GF-D8 (cell line): Measurements from ENCODE around the gene NBEA.
"Not testable (repeated sequence)": the region's sequence is repeated elsewhere in the genome, so short reads cannot be mapped to it uniquely, and the experiment has no call there.

Source experiments
- DNase-seq: peaks from one replicate; lab custom pipeline; 2025; lab: John Stamatoyannopoulos, UW

The NBEA gene

GRCh38 chr13:34941835-34942731, at the start of gene NBEA:
Gene NBEA, plus strand, starts transcription at chr13:34942270. Its CDS starts 551 bp downstream, at chr13:34942821.
- DNase-seq, result no peak

- DNase-seq, result no peak
Measured at GRCh38 chr13:34894756-34895155, 47.3 kb upstream of the NBEA start.

GRCh38 chr13:34897220-34897619, 44.9 kb upstream of the NBEA start:
- no peak for DNase-seq

DNA sequence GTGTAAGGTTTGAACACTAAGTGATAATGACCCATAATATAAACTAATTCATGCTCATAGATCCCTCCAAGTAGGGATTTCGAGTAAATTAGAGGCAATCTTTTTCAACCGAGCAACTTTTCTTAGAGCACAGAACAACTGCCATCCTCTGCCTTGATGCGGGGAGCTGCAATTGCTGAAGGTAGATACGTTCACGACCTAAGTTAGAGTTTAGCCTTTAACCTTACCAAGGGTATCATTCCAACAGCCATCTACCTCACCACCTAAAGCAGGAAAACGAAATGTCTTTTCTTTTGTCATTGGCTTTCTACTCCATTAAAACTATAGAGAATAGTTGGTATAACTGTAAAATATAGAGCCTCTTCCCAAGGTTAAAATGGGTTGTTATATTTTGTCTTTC, 42.2 kb upstream of the NBEA start:
- DNase-seq, result no peak

- DNase-seq, result no peak
Measured at GRCh38 chr13:34900288-34900739, 41.8 kb upstream of the NBEA start.

DNA sequence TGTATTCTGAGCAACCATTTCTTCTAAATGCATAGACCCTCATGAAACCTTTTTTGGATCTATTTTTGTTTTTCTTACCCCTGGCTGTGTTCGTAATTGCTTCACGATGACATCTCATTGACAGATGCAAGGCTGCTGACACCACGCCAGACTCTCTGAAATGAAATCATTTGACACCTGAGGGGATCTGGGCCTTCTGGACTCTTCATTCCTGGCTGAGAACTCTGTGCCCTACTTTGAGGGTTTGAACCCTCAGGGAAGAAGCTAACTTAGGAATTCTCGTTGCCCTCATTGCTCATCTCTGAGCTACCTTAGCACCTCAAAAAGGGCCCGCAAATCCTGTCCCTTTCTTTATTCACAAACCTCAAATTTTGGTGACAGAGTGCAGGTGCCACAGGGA, 40.5 kb upstream of the NBEA start:
- no peak for DNase-seq

GRCh38 chr13:34911159-34911558, 30.9 kb upstream of the NBEA start:
- DNase-seq, result no peak

GRCh38 chr13:34913040-34913439, 29.0 kb upstream of the NBEA start:
- no peak for DNase-seq

GRCh38 chr13:34914416-34914815, 27.7 kb upstream of the NBEA start:
- DNase-seq, result no peak

- no peak for DNase-seq
Measured at GRCh38 chr13:34926508-34926907, 15.6 kb upstream of the NBEA start.

DNA sequence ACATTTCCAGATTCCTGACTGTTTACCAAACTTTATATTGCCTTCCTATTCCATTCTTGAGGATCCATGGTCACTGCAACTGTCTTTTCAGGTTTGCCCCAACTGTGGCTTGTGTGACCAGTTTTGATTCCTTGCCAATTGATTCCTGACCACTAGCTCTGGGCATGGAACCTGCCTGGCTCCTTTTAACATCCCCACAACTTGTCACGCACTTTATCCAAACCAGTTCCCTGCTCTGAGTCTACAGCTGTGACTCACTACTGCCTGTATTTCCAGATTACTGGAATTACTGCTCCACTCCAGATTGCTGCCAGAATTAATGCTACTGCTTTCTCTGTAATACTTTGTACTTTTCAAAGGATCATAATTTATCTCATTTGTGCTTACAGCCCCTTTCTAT, 13.4 kb upstream of the NBEA start:
- not testable (repeated sequence) for DNase-seq

DNA sequence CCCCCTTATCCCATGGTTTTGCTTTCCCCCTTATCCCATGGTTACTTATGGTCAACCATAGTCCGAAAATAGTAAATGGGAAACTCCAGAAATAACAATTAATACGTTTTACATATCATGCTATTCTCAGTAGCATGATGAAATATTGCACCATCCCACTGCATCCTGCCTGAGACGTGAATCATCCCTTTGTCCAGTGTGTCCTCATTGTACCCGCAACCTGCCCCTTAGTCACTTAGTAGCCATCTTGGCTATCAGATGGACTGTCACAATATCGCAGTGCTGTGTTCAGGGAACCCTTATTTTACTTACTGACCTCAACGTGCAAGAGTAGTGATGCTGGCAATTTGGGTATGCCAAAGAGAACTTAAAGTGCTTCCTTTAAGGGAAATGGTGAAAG, 10.5 kb upstream of the NBEA start:
- no peak for DNase-seq

GRCh38 chr13:34933349-34933748, 8.7 kb upstream of the NBEA start:
- DNase-seq, result no peak

GRCh38 chr13:34933786-34934185, 8.3 kb upstream of the NBEA start:
- DNase-seq, result no peak

- no peak for DNase-seq
Measured at GRCh38 chr13:34935841-34936240, 6.2 kb upstream of the NBEA start.

DNA sequence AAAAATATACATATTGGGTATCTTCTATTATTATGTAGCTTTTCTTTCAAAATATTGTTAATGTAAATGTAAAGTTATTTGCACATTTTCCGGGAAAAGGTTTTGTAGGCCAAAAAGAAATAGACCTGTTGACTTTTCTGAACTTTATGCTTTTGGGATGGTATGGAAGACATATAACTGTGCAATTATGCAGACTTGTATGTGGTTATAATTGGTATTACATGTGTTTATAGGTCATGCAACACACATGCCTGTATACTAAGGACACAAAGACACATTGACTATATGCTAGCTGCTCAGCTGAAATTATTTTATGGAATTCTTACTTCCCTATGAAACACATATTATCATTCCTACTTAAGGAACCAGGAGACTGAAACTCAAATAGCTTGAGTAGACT, 2.3 kb upstream of the NBEA start:
- DNase-seq, result no peak

DNA sequence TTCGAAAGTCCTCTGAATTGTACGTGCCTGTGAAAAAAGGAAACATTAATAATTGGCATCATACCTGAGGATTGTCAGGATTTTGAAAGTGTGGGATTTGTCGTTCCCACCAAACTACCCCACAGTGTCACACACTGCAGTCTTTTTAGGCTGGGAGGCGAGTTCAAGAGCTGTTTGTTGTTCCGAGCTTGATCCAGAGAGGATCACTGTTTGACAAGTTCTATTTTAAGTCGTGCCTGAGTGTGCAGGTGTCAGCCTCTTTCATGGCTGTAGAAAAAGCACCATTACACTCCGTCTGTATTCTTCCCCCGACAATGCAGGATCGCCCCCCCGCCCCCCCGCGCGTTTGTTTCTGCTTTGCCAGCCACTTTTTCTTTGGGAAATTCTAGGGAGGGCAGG, 635 bp upstream of the NBEA start:
- DNase-seq, result no peak

DNA sequence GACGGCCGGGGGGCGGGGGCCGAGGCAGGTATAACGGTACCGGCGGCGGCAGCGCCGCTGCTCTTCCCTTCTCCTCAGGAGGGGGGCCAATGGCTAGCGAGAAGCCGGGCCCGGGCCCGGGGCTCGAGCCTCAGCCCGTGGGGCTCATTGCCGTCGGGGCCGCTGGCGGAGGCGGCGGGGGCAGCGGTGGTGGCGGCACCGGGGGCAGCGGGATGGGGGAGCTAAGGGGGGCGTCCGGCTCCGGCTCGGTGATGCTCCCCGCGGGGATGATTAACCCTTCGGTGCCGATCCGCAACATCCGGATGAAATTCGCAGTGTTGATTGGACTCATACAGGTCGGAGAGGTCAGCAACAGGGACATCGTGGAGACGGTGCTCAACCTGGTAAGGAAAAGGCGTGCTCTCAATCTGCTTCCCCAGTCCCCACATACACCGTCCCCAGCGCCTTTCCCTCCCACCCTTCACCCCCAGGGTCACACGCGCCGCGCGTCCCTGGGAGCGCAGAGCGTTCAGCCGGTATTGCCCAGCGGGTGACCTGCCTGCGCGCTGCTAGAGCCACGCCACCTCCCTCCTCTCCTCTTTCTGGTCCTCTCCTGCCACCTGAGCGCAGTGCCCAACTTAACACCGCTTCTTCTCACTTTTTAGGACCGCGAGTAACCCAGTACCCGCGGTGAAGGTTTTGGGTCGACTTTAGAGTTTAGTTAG, 814 bp downstream of the NBEA start:
- DNase-seq, result no peak

- no peak for DNase-seq
Measured at GRCh38 chr13:34943436-34944273, 1.6 kb downstream of the NBEA start.

DNA sequence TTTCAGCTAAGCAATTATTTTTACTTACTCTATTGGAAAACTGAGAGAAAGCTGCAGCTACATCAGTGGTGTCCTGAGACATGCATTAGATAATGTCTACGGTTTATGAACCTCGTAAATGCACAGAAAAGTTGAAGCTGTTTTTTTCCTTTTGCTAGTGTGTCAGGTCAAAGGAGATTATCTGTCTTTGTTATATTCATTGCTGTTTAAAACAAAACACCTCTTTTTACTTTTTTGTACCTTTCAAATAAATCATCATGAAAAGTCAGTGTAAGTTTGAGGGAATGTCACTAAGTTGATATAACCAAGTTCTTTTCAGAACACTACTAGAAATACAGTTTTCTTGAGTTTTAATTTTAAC, 2.2 kb downstream of the NBEA start:
- DNase-seq, result no peak

DNA sequence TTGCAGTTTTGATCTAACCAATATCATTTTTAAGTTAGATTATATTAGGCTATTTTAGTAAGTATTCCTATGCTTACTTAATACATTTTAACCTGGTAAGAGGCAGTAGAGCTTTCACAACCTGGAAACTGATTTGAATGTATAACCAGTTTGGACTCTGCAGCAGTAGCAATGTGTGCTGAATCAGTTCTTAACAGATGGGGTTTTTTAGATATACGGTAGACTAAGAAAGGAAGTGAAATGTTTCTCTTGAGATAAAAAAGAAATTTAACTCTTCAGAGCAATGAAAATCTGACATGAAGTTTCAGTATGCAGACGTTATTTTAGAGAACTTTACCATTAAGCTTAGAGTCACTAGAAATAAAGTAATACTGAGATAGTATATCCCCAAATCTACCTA, 2.7 kb downstream of the NBEA start:
- DNase-seq, result no peak

DNA sequence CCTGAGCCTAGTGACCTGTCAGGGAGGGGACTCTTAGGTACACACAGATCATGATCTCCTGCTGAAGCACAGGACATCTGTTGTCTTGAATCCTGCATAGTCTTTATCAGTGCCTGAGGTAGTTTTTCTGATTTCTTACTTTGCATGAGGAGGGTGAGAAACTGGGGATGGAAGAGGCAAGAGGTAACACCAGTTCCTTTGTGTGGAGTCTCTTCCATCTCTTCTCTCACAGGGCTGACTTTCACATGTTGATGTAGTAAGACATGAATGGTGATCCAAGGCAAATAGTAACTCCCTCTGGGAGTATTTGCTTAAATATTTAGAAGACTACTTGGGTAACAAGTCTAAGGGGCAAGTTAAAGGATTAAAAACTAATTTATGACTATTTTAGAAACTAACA, 9.5 kb downstream of the NBEA start:
- DNase-seq, result no peak

DNA sequence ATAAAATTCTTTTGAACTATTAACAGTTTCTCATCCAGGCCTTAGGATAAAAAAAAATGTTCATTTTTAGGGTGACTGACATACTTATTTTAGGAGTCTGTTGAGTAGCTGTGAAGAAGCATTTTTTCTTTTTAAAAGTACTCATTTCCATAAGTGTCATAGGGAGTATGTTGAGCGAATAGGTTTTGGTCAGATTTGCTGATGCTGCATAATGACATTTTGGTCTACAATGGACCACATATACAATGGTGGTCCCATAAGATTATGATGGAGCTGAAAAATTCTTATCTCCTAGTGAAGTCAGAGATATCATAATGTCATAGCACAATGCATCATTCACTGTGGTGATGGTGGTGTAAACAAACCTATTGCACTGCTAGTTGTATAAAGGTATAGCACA, 17.4 kb downstream of the NBEA start:
- no peak for DNase-seq
